H9 (cell line): ENCODE results near the gene IST1. TPM values are rescaled to one million over a fixed set of nuclear protein-coding genes. Genes with fewer than 3 reads are reported as not detected.

Experiments
- DNase-seq: peaks from one replicate; pipeline ENCODE4 v3.0.0-alpha.2; 2017
- H2AFZ ChIP-seq: one replicate; pipeline ENCODE4 v1.6.1; 2013; ENCODE audit warnings: mild to moderate bottlenecking, low read length, control low read depth, moderate library complexity
- H2AK5ac ChIP-seq: 2 replicates; pipeline ENCODE4 v1.6.1; 2013; ENCODE audit warnings: low read length, control low read depth, mixed read lengths; ENCODE audit not compliant: insufficient read length
- H2BK120ac ChIP-seq: one replicate; pipeline ENCODE4 v1.6.1; 2013; ENCODE audit warnings: low read depth, mild to moderate bottlenecking, low read length, control low read depth, inconsistent platforms; ENCODE audit not compliant: poor library complexity, severe bottlenecking
- H2BK12ac ChIP-seq: 2 replicates; pipeline ENCODE4 v1.6.1; 2013; ENCODE audit warnings: low read length, control low read depth, mixed read lengths, low read depth; ENCODE audit not compliant: insufficient read length
- H2BK15ac ChIP-seq: 2 replicates; pipeline ENCODE4 v1.6.1; 2013; ENCODE audit warnings: low read depth, low read length, control low read depth
- H2BK20ac ChIP-seq: one replicate; pipeline ENCODE4 v1.6.1; 2013; ENCODE audit warnings: low read depth, mild to moderate bottlenecking, low read length, control low read depth, inconsistent platforms; ENCODE audit not compliant: poor library complexity, severe bottlenecking
- H2BK5ac ChIP-seq: 2 replicates; pipeline ENCODE4 v1.6.1; 2013; ENCODE audit warnings: low read length, control low read depth, mixed read lengths; ENCODE audit not compliant: insufficient read length
- H3K14ac ChIP-seq: 2 replicates; pipeline ENCODE4 v1.6.1; 2013; ENCODE audit warnings: low read length, control low read depth; ENCODE audit not compliant: insufficient read depth
- H3K18ac ChIP-seq: 2 replicates; pipeline ENCODE4 v1.6.1; 2013; ENCODE audit warnings: low read depth, mild to moderate bottlenecking, mixed read lengths, low read length, control low read depth; ENCODE audit not compliant: insufficient read length
- H3K23ac ChIP-seq: 2 replicates; pipeline ENCODE4 v1.6.1; 2013; ENCODE audit warnings: low read length, control low read depth, mixed read lengths, low read depth; ENCODE audit not compliant: insufficient read length
- H3K23me2 ChIP-seq: 2 replicates; pipeline ENCODE4 v1.6.1; 2013; ENCODE audit warnings: low read depth, mild to moderate bottlenecking, mixed read lengths, low read length, control low read depth; ENCODE audit not compliant: insufficient read length, poor library complexity, severe bottlenecking
- H3K27ac ChIP-seq: 2 replicates; pipeline ENCODE4 v1.5.1; 2013; ENCODE audit warnings: low read length, control low read depth, mixed read lengths, low read depth; ENCODE audit not compliant: insufficient read length
- H3K27me3 ChIP-seq: 2 replicates; pipeline ENCODE4 v1.6.1; 2013; ENCODE audit warnings: low read length, control low read depth, inconsistent platforms; ENCODE audit not compliant: insufficient read depth
- H3K4ac ChIP-seq: 2 replicates; pipeline ENCODE4 v1.6.1; 2013; ENCODE audit warnings: low read depth, mild to moderate bottlenecking, control low read depth, inconsistent platforms, low read length, moderate library complexity
- H3K4me1 ChIP-seq: 2 replicates; pipeline ENCODE4 v1.6.1; 2013; ENCODE audit warnings: low read length, control low read depth, inconsistent platforms; ENCODE audit not compliant: insufficient read depth
- H3K4me2 ChIP-seq: 2 replicates; pipeline ENCODE4 v1.6.1; 2013; ENCODE audit warnings: low read length, control low read depth, mixed read lengths; ENCODE audit not compliant: insufficient read length, insufficient read depth
- H3K56ac ChIP-seq: 2 replicates; pipeline ENCODE4 v1.6.1; 2013; ENCODE audit warnings: low read depth, mild to moderate bottlenecking, mixed read lengths, low read length, control low read depth; ENCODE audit not compliant: insufficient read length
- H3K79me1 ChIP-seq: 2 replicates; pipeline ENCODE4 v1.6.1; 2013; ENCODE audit warnings: low read depth, mild to moderate bottlenecking, moderate library complexity, low read length, control low read depth, inconsistent platforms; ENCODE audit not compliant: insufficient read depth, poor library complexity, severe bottlenecking
- H3K79me2 ChIP-seq: 2 replicates; pipeline ENCODE4 v1.6.1; 2013; ENCODE audit warnings: low read length, control low read depth, inconsistent platforms; ENCODE audit not compliant: insufficient read depth
- H3K9ac ChIP-seq: 2 replicates; pipeline ENCODE4 v1.6.1; 2013; ENCODE audit warnings: low read length, control low read depth, mixed read lengths; ENCODE audit not compliant: insufficient read length; ENCODE audit errors: extremely low read depth
- H3K9me3 ChIP-seq: one replicate; pipeline ENCODE4 v1.6.1; 2013; ENCODE audit warnings: low read depth, low read length, inconsistent platforms; ENCODE audit not compliant: control insufficient read depth
- H3T11ph ChIP-seq: one replicate; pipeline ENCODE4 v1.6.1; 2013; ENCODE audit warnings: mild to moderate bottlenecking, low read length, control low read depth, inconsistent platforms
- H4K20me1 ChIP-seq: one replicate; pipeline ENCODE4 v1.6.1; 2013; ENCODE audit not compliant: control insufficient read depth, insufficient read length, insufficient read depth
- H4K5ac ChIP-seq: 2 replicates; pipeline ENCODE4 v1.6.1; 2013; ENCODE audit warnings: low read depth, mild to moderate bottlenecking, mixed read lengths, low read length, control low read depth; ENCODE audit not compliant: insufficient read length
- H4K8ac ChIP-seq: replicated peaks from 2 replicates; pipeline ENCODE4 v1.6.1; 2013; ENCODE audit warnings: low read length, control low read depth, mixed read lengths, low read depth; ENCODE audit not compliant: insufficient read length
- H4K91ac ChIP-seq: 2 replicates; pipeline ENCODE4 v1.6.1; 2013; ENCODE audit warnings: low read depth, mild to moderate bottlenecking, moderate library complexity, mixed read lengths, low read length, control low read depth; ENCODE audit not compliant: insufficient read length
- H3K27ac Mint-ChIP-seq, 3 experiments: 2 replicates in 2 of 3; 3 replicates in 1 of 3; pipeline ENCODE4 v1.8.0; 2020 to 2021; ENCODE audit warnings: mixed read lengths in 3 of 3, mild to moderate bottlenecking in 1 of 3, moderate library complexity in 1 of 3
- H3K27me3 Mint-ChIP-seq: 2 replicates; pipeline ENCODE4 v1.8.0; 2021; ENCODE audit warnings: low read depth, mild to moderate bottlenecking, moderate library complexity, mixed read lengths
- H3K36me3 Mint-ChIP-seq, 3 experiments: 2 replicates in 2 of 3; 3 replicates in 1 of 3; pipeline ENCODE4 v1.8.0; 2020 to 2021; ENCODE audit warnings: low read depth in 3 of 3, mixed read lengths in 3 of 3; ENCODE audit not compliant: insufficient read depth in 1 of 3
- H3K4me1 Mint-ChIP-seq, 2 experiments: 2 replicates each; pipeline ENCODE4 v1.8.0; 2020; ENCODE audit warnings: mixed read lengths in 2 of 2
- H3K4me3 Mint-ChIP-seq, 2 experiments: 2 replicates in 1 of 2; 3 replicates in 1 of 2; pipeline ENCODE4 v1.8.0; 2020 to 2021; ENCODE audit warnings: mild to moderate bottlenecking in 2 of 2, mixed read lengths in 2 of 2, moderate library complexity in 1 of 2
- H3K9me3 Mint-ChIP-seq, 2 experiments: 2 replicates in 1 of 2; 3 replicates in 1 of 2; pipeline ENCODE4 v1.8.0; 2020; ENCODE audit warnings: mild to moderate bottlenecking in 2 of 2, mixed read lengths in 2 of 2, moderate library complexity in 1 of 2
- CTCF ChIP-seq: fragments of 200-600 bp; sonication (generic); conservative IDR thresholded peaks from 3 replicates; pipeline ENCODE4 v1.8.0; 2021; ENCODE audit warnings: antibody characterized with exemption, mild to moderate bottlenecking
- WGBS: extraction: QIAGEN DNeasy Blood & Tissue Kit; methylation state at CpG from one replicate; pipeline ENCODE4 v1.1.7; 2013; ENCODE audit warnings: missing lambda C conversion rate, low lambda C conversion rate, mixed read lengths; ENCODE audit not compliant: insufficient read length; ENCODE audit errors: extremely low coverage; 5-methylcytosine and 5-hydroxymethylcytosine counted together
- total RNA-seq: library from RNA; stranded (reverse); gene quantifications from 2 replicates; pipeline ENCODE4 v1.2.1, GENCODE V29; 2021

IST1 gene
- total RNA-seq, 1 experiment from 2014 or later: 263 TPM

GRCh38 chr16:71882505-71883167 lies 12.7 kb upstream of the IST1 start:
- Mint-ChIP-seq H3K36me3 (peaks cover 16 to 34% (median 25%) of the 10 kb centered on the region in 3 experiments; a peak in 6 of 7 replicates), H3K27me3 (no peaks in the 10 kb centered on the region; the same call in 1 of the 2 replicates), H3K27ac (peak overlapping the region in 2 of 3 experiments; percentile 66 to 95; a peak in 2 of 7 replicates), H3K4me3 (peak overlapping the region; percentile 87 to 89), H3K9me3 (no peaks in the 10 kb centered on the region), H3K4me1 (peaks cover 19 to 21% of the 10 kb centered on the region in 2 experiments)
- TF ChIP-seq CTCF: peak; percentile 88
- no peak overlapping the region for H2AK5ac ChIP-seq
- H3K23ac ChIP-seq: no peak overlapping the region
- no peak overlapping the region for H2AFZ ChIP-seq
- H3K23me2 ChIP-seq: peaks cover 15% of the 10 kb centered on the region
- peak overlapping the region; percentile 86 for H3K4me2 ChIP-seq
- no peak overlapping the region for H4K91ac ChIP-seq
- H3K79me1 ChIP-seq: no peaks in the 10 kb centered on the region
- DNase-seq: peak; percentile 57
- peak overlapping the region; percentile 5 for H3K9ac ChIP-seq
- no peak overlapping the region for H3K27ac ChIP-seq
- H3K14ac ChIP-seq: no peak overlapping the region
- no peak overlapping the region for H4K5ac ChIP-seq
- H3K9me3 ChIP-seq: no peaks in the 10 kb centered on the region
- no peak overlapping the region for H3K18ac ChIP-seq
- H3K4me1 ChIP-seq: no peaks in the 10 kb centered on the region; the same call in 1 of the 2 replicates
- H2BK15ac ChIP-seq: no peak overlapping the region
- no peak overlapping the region for H3T11ph ChIP-seq
- no peak overlapping the region for H2BK20ac ChIP-seq
- no CpG with 5 or more reads among the region's 9 CpGs for WGBS
- no peaks in the 10 kb centered on the region for H3K79me2 ChIP-seq
- H4K20me1 ChIP-seq: no peaks in the 10 kb centered on the region
- no peak overlapping the region for H3K56ac ChIP-seq
- H3K27me3 ChIP-seq: no peaks in the 10 kb centered on the region
- no peak overlapping the region for H2BK12ac ChIP-seq
- H2BK5ac ChIP-seq: no peak overlapping the region
- H3K4ac ChIP-seq: no peak overlapping the region
- no peak overlapping the region for H2BK120ac ChIP-seq
- no peak overlapping the region for H4K8ac ChIP-seq
